ENCODE results near the gene DNMT3B.
A peak's percentile ranks its signal among the peaks of the same experiment; 100 is the strongest.
"Not testable (repeated sequence)": the region's sequence is repeated elsewhere in the genome, so short reads cannot be mapped to it uniquely, and the experiment has no call there.

DNMT3B gene

DNA sequence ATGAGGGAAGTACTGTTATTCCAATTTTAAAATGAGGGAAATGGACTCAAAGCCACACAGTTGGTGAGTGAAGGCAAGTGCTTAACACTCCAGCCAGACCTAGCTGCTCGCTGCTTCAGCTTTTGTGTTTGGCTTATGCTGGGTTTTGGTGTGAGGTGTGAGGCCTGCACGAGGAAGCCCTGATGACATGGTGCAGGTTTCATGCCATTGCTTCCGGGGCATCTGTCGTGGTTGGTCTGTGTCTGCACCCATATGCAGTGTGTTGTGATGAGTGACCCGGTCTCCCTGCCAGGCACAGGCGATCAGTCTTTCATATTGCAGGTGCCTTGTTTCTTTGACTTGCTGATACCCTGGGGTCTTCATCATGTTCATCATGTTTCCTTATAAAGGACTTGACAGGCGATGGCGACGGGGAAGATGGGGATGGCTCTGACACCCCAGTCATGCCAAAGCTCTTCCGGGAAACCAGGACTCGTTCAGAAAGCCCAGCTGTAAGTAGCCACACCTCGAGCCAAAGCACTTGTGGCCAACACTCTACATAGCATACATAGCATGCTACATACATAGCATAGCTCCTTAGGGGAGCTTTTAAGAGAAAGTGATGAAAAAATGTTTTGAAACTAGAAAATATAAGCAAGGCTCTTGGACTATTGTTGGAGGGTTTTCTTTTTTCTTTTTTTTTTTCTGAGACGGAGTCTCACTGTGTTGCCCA lies 22.3 kb downstream of the DNMT3B start:
- Histone ChIP-seq H3K9me3 (ENCODE audit: control insufficient read depth, insufficient read depth, low read length) (no peaks in the 10 kb centered on the region), H3K27me3 (ENCODE audit: control insufficient read depth, insufficient read depth, low read length) (no peaks in the 10 kb centered on the region), H3K9ac (ENCODE audit: low read depth, low read length) (no peak overlapping the region), H3K4me3 (ENCODE audit: low read depth, low read length) (no peak overlapping the region), H3K4me1 (ENCODE audit: control insufficient read depth, insufficient read depth, low read length) (peaks cover 3% of the 10 kb centered on the region), H3K36me3 (ENCODE audit: control insufficient read depth, insufficient read depth, low read length) (peaks cover 96% of the 10 kb centered on the region)

GRCh38 chr20:32786059-32786760 lies 24.0 kb downstream of the DNMT3B start:
- Histone ChIP-seq H3K9me3 (ENCODE audit: control insufficient read depth, insufficient read depth, low read length) (no peaks in the 10 kb centered on the region), H3K4me1 (ENCODE audit: control insufficient read depth, insufficient read depth, low read length) (peaks cover 3% of the 10 kb centered on the region), H3K4me3 (ENCODE audit: low read depth, low read length) (no peak overlapping the region), H3K9ac (ENCODE audit: low read depth, low read length) (peak overlapping the region; percentile 27), H3K27me3 (ENCODE audit: control insufficient read depth, insufficient read depth, low read length) (no peaks in the 10 kb centered on the region), H3K36me3 (ENCODE audit: control insufficient read depth, insufficient read depth, low read length) (peaks cover 96% of the 10 kb centered on the region)

DNA sequence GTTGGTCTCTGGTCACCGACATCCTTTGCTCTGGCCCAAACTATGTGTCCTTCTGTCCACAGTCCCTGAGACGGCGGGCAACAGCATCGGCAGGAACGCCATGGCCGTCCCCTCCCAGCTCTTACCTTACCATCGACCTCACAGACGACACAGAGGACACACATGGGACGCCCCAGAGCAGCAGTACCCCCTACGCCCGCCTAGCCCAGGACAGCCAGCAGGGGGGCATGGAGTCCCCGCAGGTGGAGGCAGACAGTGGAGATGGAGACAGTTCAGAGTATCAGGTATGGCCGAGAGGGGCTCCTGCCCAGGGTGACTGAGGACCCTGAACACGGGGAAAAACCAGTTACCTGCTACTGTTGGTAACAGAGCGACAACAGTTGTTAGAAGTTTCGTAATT lies 25.0 kb downstream of the DNMT3B start:
- H3K9me3 ChIP-seq (ENCODE audit: control insufficient read depth, insufficient read depth, low read length), result no peaks in the 10 kb centered on the region
- no peaks in the 10 kb centered on the region for H3K27me3 ChIP-seq (ENCODE audit: control insufficient read depth, insufficient read depth, low read length)
- H3K4me3 ChIP-seq (ENCODE audit: low read depth, low read length), result no peak overlapping the region
- peaks cover 96% of the 10 kb centered on the region for H3K36me3 ChIP-seq (ENCODE audit: control insufficient read depth, insufficient read depth, low read length)
- H3K9ac ChIP-seq (ENCODE audit: low read depth, low read length), result no peak overlapping the region
- H3K4me1 ChIP-seq (ENCODE audit: control insufficient read depth, insufficient read depth, low read length), result peaks cover 6% of the 10 kb centered on the region

DNA sequence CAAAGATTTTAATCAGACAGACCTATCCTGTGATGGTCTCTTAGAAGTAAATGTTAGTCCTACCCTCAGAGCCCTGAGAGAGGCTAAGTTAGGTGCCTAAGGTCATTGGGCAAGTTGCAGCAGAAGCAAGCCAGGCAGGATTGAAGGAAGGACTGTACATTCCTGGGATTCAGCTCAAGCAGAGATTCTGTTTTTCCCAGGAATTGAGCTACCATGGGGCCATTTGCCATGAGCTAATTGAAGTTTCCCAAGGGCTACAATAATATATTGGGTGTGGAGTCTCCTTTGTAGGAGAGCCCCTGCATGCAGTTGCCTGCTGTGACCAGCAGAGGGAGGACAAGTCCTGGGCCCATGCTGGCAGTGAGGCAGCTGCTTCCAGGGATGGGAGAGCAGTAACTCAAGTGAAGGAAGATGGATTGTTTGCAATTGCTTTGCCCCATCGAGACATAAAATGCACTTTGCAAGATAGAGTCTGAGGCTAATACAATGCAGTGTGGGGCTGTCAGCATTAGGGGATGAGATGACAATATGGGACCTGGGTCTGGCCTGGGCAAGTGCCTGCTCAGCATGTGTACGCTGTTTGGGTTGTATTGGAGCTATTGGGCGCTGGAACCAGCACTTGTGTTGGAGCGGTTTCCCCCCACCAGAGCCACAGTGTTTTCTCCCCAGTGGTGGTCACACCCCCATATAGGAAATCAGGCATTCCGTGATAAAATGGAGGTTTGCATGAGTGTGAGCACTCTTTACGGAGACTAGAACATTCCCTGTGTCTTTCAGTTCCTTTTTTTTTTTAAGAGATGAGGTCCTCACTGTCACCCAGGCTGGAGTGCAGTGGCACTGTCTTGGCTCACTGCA lies 27.9 kb downstream of the DNMT3B start:
- Histone ChIP-seq H3K27me3 (ENCODE audit: control insufficient read depth, insufficient read depth, low read length) (no peaks in the 10 kb centered on the region), H3K9me3 (ENCODE audit: control insufficient read depth, insufficient read depth, low read length) (no peaks in the 10 kb centered on the region), H3K9ac (ENCODE audit: low read depth, low read length) (no peak overlapping the region), H3K4me3 (ENCODE audit: low read depth, low read length) (no peak overlapping the region), H3K36me3 (ENCODE audit: control insufficient read depth, insufficient read depth, low read length) (peaks cover 93% of the 10 kb centered on the region), H3K4me1 (ENCODE audit: control insufficient read depth, insufficient read depth, low read length) (peaks cover 3% of the 10 kb centered on the region)

- H3K36me3 ChIP-seq (ENCODE audit: control insufficient read depth, insufficient read depth, low read length), result peaks cover 93% of the 10 kb centered on the region
These were observed 28.5 kb downstream of the DNMT3B start for GRCh38 chr20:32790751-32791057.

DNA sequence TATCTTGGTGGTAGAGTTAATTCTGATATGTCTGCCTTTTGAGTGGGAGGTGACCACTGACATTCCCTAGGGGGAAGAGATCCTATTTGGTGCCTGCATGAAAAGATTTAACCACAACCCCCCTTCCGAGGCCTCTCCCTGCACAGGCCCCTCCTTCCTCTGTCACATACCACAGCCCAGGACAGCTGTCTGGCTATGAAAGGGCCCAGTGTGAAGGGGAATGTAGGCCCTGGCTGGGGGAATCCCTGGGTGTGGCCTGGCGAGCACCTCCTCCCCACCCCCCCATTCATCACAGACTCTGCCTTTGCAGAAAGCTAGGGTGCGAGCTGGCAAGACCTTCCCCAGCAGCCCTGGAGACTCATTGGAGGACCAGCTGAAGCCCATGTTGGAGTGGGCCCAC lies 30.1 kb downstream of the DNMT3B start:
- Histone ChIP-seq H3K9me3 (ENCODE audit: control insufficient read depth, insufficient read depth, low read length) (no peaks in the 10 kb centered on the region), H3K4me1 (ENCODE audit: control insufficient read depth, insufficient read depth, low read length) (peaks cover 3% of the 10 kb centered on the region), H3K36me3 (ENCODE audit: control insufficient read depth, insufficient read depth, low read length) (peaks cover 93% of the 10 kb centered on the region), H3K4me3 (ENCODE audit: low read depth, low read length) (no peak overlapping the region), H3K27me3 (ENCODE audit: control insufficient read depth, insufficient read depth, low read length) (no peaks in the 10 kb centered on the region), H3K9ac (ENCODE audit: low read depth, low read length) (no peak overlapping the region)

More at GRCh38 chr20:32790751-32791057, 28.5 kb downstream of the DNMT3B start:
- Histone ChIP-seq H3K9ac (ENCODE audit: low read depth, low read length) (no peak overlapping the region), H3K9me3 (ENCODE audit: control insufficient read depth, insufficient read depth, low read length) (no peaks in the 10 kb centered on the region), H3K4me3 (ENCODE audit: low read depth, low read length) (no peak overlapping the region), H3K4me1 (ENCODE audit: control insufficient read depth, insufficient read depth, low read length) (peaks cover 3% of the 10 kb centered on the region), H3K27me3 (ENCODE audit: control insufficient read depth, insufficient read depth, low read length) (no peaks in the 10 kb centered on the region)

DNA sequence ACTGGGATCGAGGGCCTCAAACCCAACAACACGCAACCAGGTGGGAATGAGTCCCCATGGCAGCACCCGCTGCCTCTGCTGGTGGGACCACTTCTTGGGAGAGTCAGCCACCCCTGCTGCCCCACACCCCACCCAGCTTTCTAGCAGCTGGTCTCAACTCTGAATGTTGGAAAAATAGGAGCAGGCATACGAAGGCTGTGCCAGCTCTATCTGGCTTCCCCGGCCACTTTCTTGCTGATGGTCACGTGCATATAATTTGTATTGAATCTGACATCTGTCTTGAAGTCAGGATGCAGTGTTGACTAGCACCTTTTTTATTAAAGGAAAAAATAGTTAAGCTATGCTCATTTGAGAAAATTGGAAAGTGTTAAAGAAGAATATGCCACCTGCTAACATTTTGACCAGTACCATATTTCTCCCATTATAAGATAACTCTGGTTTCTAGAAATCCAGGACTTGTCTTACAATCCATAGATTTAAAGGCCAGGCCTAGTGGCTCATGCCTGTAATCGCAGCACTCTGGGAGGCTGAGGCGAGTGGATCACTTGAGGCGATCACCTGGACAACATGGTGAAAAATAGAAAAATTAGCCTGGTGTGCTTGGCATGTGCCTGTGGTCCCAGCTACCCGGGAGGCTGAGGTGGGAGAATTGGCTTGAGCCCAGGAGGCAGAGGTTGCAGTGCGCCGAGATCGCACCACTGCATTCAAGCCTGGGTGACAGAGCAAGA lies 30.7 kb downstream of the DNMT3B start:
- no peak overlapping the region for H3K9ac ChIP-seq (ENCODE audit: low read depth, low read length)
- peaks cover 94% of the 10 kb centered on the region for H3K36me3 ChIP-seq (ENCODE audit: control insufficient read depth, insufficient read depth, low read length)
- no peaks in the 10 kb centered on the region for H3K9me3 ChIP-seq (ENCODE audit: control insufficient read depth, insufficient read depth, low read length)
- peaks cover 3% of the 10 kb centered on the region for H3K4me1 ChIP-seq (ENCODE audit: control insufficient read depth, insufficient read depth, low read length)
- no peaks in the 10 kb centered on the region for H3K27me3 ChIP-seq (ENCODE audit: control insufficient read depth, insufficient read depth, low read length)
- no peak overlapping the region for H3K4me3 ChIP-seq (ENCODE audit: low read depth, low read length)

GRCh38 chr20:32796383-32796948 lies 34.3 kb downstream of the DNMT3B start:
- Histone ChIP-seq H3K4me3 (ENCODE audit: low read depth, low read length) (no peak overlapping the region), H3K27me3 (ENCODE audit: control insufficient read depth, insufficient read depth, low read length) (no peaks in the 10 kb centered on the region), H3K9me3 (ENCODE audit: control insufficient read depth, insufficient read depth, low read length) (no peaks in the 10 kb centered on the region), H3K4me1 (ENCODE audit: control insufficient read depth, insufficient read depth, low read length) (peaks cover 3% of the 10 kb centered on the region), H3K9ac (ENCODE audit: low read depth, low read length) (no peak overlapping the region), H3K36me3 (ENCODE audit: control insufficient read depth, insufficient read depth, low read length) (peaks cover 95% of the 10 kb centered on the region)

GRCh38 chr20:32796981-32797451 lies 34.8 kb downstream of the DNMT3B start:
- Histone ChIP-seq H3K4me1 (ENCODE audit: control insufficient read depth, insufficient read depth, low read length) (peaks cover 3% of the 10 kb centered on the region), H3K36me3 (ENCODE audit: control insufficient read depth, insufficient read depth, low read length) (peaks cover 95% of the 10 kb centered on the region), H3K9me3 (ENCODE audit: control insufficient read depth, insufficient read depth, low read length) (no peaks in the 10 kb centered on the region), H3K27me3 (ENCODE audit: control insufficient read depth, insufficient read depth, low read length) (no peaks in the 10 kb centered on the region), H3K9ac (ENCODE audit: low read depth, low read length) (no peak overlapping the region), H3K4me3 (ENCODE audit: low read depth, low read length) (no peak overlapping the region)

GRCh38 chr20:32797571-32797970 lies 35.4 kb downstream of the DNMT3B start:
- peaks cover 95% of the 10 kb centered on the region for H3K36me3 ChIP-seq (ENCODE audit: control insufficient read depth, insufficient read depth, low read length)
- H3K4me3 ChIP-seq (ENCODE audit: low read depth, low read length); H3K27me3 ChIP-seq (ENCODE audit: control insufficient read depth, insufficient read depth, low read length); H3K4me1 ChIP-seq (ENCODE audit: control insufficient read depth, insufficient read depth, low read length); H3K9me3 ChIP-seq (ENCODE audit: control insufficient read depth, insufficient read depth, low read length); H3K9ac ChIP-seq (ENCODE audit: low read depth, low read length): not testable (repeated sequence)
